ENCODE measurements around the gene CEMIP.

- TF ChIP-seq TCF7L2 (IDR thresholded peaks at IDR 0.05; ENCODE audit: borderline replicate concordance, extremely low read depth, insufficient read depth, insufficient read length), result no peak
- no peak for TF ChIP-seq EZH2 (IDR thresholded peaks at IDR 0.05)
Measured at GRCh38 chr15:80778621-80778963, 578 bp upstream of the CEMIP start.

All from HCT116 (cell line).